Measurements from ENCODE around the gene ARSG.
"Not testable (repeated sequence)": the region's sequence is repeated elsewhere in the genome, so short reads cannot be mapped to it uniquely, and the experiment has no call there.

Gene ARSG

GRCh38 chr17:68290955-68291835, at the start of gene ARSG, which contains the start of gene SLC16A6:
Gene ARSG, plus strand, starts transcription at chr17:68291495. Its CDS starts 15,999 bp downstream, at chr17:68307494.
Gene SLC16A6, minus strand, starts transcription at chr17:68291127. Its CDS starts 12,807 bp downstream, at chr17:68278320.
- peak; percentile 72 to 81 for DNase-seq

- no peak for DNase-seq
These were observed 44.8 kb upstream of the ARSG start for GRCh38 chr17:68246271-68247028.

- DNase-seq = peak; percentile 85 to 90
These were observed 43.7 kb upstream of the ARSG start, which contains the start of gene AMZ2 for GRCh38 chr17:68247445-68248198. Gene AMZ2, plus strand, starts transcription at chr17:68248043. Its CDS starts 2,145 bp downstream, at chr17:68250188.

GRCh38 chr17:68248199-68248825, 43.0 kb upstream of the ARSG start:
- DNase-seq = no peak

GRCh38 chr17:68248891-68249290, 42.4 kb upstream of the ARSG start:
- peak; percentile 12 to 23 for DNase-seq

GRCh38 chr17:68249354-68249765, 41.9 kb upstream of the ARSG start:
- DNase-seq = peak; percentile 64 to 76

GRCh38 chr17:68253426-68253825, 37.9 kb upstream of the ARSG start:
- not testable (repeated sequence) for DNase-seq

GRCh38 chr17:68255151-68255550, 36.1 kb upstream of the ARSG start:
- no peak for DNase-seq

GRCh38 chr17:68255731-68256538, 35.4 kb upstream of the ARSG start:
- peak; percentile 90 to 97 for DNase-seq

- not testable (repeated sequence) for DNase-seq
These were observed 34.6 kb upstream of the ARSG start for GRCh38 chr17:68256701-68257100.

- no peak for DNase-seq
These were observed 33.4 kb upstream of the ARSG start for GRCh38 chr17:68257934-68258333.

- DNase-seq = peak; percentile 53 to 63
These were observed 32.2 kb upstream of the ARSG start for GRCh38 chr17:68258890-68259647.

GRCh38 chr17:68259648-68259951, 31.7 kb upstream of the ARSG start:
- DNase-seq = peak in 1 of 2 experiments; percentile 34

- no peak for DNase-seq
These were observed 31.1 kb upstream of the ARSG start for GRCh38 chr17:68260051-68260762.

GRCh38 chr17:68262467-68262866, 28.8 kb upstream of the ARSG start:
- DNase-seq = not testable (repeated sequence)

GRCh38 chr17:68263101-68263681, 28.1 kb upstream of the ARSG start:
- DNase-seq = peak; percentile 49 to 68

- DNase-seq = not testable (repeated sequence)
These were observed 25.5 kb upstream of the ARSG start for GRCh38 chr17:68265833-68266232.

- no peak for DNase-seq
These were observed 17.6 kb upstream of the ARSG start for GRCh38 chr17:68273722-68274121.

GRCh38 chr17:68276339-68276738, 15.0 kb upstream of the ARSG start:
- not testable (repeated sequence) for DNase-seq

- DNase-seq = no peak
These were observed 13.5 kb upstream of the ARSG start for GRCh38 chr17:68277807-68278206.

Measured in AML-193 (cell line).